ENCODE data around the gene AHR.
"Not testable (repeated sequence)": the region's sequence is repeated elsewhere in the genome, so short reads cannot be mapped to it uniquely, and the experiment has no call there.

AHR gene

DNA sequence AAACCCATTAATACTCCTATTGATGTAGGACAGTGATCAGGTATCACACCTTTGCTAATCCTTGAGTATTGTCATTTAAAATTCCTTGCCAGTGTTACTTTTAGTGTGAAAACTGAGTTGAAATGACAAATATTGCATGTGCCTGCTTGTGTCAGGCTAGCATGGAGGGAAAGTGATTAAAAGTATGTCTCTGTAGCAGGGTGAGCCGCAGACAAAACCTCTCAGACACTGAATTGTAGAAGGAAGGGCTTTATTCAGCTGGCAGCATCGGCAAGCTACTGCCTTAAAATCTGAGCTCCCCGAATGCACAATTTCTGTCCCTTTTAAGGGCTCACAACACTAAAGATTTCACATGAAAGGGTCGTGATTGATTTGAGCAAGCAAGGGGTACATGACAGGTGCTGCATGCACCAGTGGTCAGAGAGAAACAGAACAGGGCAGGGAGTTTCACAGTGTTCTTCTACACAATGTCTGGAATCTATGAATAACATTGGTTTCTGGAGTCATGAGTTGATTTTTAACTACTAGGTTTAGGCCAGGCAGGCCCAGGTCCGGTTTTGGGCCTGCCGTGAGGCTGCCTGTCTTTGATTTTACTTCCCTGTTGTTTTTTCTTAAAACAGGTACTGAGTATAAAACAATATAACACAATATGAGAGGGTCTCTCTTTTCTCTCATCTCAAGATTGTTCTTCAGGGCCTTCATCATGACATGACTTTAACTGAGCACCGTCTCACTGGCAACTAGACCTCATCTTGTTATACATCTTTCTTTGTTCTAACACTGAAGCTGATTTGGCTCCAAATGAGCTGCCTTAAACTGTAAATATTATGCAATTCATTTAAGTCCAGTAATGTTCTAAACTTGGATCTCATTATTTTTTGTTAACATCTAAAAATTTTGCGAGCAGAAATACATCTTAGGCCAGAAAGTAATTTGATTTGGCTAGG is 84.2 kb downstream of the AHR start:
- not testable (repeated sequence) for DNase-seq

DNA sequence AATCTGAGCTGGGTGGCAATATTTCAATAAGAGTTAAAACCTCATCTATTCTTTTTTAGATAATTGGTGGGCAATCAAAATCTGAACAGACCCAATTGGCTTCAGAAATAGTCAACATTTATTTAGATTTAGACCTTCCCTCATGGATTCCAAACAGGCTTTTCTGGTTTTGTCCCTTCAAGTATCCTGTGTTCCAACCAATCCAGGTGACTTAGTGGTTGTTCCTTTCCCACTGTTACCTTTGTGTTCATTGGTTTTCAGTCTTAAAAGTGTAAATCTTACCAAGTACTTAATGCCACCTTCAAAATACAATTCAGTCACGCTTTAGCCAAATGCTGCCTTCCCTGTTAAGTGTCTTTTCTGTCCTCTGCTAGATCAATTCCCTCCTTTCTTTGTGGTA is 85.9 kb downstream of the AHR start:
- DNase-seq = no peak

- DNase-seq = no peak
Measured at GRCh38 chr7:17385612-17386011, 87.2 kb downstream of the AHR start.

DNA sequence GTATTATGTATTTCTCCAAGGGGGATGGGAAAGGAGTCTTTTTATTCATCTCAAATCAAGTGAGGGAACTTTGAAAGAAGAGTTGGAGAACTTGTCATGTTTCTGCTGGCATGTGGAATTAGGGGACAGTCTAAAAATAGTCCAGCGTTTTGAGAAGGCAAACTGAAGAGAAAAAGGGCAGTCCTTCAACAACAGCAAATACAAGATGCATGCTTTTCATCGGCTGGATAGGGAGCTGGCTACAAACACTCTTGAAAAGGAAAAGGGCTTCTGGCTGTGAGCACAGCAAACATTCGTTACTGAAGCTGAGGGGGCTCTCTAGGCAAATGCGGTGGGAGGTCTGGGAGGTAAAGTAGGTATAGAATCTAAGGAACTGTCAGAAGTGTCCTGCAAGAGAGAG is 91.9 kb downstream of the AHR start:
- DNase-seq = no peak

DNA sequence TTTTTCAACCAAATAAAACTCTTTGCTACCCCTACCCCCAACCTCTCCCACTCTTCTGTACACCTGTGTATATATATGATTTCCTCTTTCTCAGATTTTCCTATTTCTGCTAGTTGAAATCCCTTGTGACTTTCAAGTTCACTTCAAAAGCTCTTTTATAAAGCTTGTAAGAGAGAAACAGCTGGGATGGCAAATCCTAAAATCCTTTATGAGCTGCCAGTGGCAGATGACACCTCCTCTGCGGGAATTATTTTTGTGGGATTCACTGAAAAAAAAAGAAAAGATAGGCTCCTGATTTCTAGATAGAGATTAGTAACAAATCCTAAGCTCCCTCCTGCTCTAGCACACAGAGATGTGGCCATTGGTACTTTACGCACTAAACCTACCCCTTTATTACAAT is 92.9 kb downstream of the AHR start:
- no peak for DNase-seq

DNA sequence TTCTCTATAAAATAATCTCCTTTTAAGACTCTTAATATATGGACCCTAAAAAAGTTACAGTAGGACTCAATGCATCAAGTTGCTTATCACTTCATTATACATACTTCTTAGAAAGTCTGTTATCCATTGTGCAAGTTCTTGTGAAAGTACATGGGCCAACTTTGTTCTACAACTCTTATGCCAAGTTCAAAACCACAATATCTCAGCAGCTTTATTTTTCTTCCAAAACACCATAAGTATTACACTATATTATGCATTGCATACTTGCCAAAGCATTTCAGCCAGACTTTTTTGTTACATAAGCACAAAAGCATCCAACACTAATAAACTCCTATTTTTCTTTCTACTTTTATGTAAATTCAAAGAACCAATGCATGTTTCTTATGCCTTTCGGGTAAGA is 94.4 kb downstream of the AHR start:
- DNase-seq = no peak

DNA sequence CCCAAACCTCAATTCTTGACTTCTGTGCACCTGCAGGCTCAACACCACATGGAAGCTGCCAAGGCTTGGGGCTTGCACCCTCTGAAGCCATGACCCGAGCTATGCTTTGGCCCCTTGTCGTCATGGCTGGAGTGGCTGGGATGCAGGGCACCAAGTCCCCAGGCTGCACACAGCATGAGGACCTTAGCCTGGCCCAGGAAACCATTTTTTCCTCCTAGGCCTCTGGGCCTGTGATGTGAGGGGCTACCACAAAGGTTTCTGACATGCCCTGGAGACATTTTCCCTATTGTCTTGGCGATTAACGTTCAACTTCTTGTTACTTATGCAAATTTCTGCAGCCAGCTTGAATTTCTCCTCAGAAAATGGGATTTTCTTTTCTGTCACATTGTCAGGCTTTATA is 96.1 kb downstream of the AHR start:
- not testable (repeated sequence) for DNase-seq
